Activated CD4-positive, alpha-beta T cell treated with anti-CD3 and anti-CD28 coated beads, Interleukin-2, amount 10 ng/mL, durations not matched to agents 7 days and 5 days (primary cell): Measurements from ENCODE around the gene NTSR2. TPM values are rescaled to one million over a fixed set of nuclear protein-coding genes. Genes with fewer than 3 reads are reported as not detected.

Experiments
- CTCF ChIA-PET: fragments of 350-600 bp; sonication (Branson Sonifier 250); formaldehyde crosslinking; loops from one replicate; lab custom pipeline; 2021; ENCODE audit warnings: antibody characterized with exemption; lab: Charles Lee
- POLR2A ChIA-PET: fragments of 350-600 bp; sonication (Branson Sonifier 250); formaldehyde crosslinking; loops from one replicate; lab custom pipeline; 2021; ENCODE audit warnings: antibody characterized with exemption; lab: Charles Lee
- DNase-seq: peaks from one replicate; pipeline ENCODE4 v3.0.0-alpha.2; 2020
- H3K27ac Mint-ChIP-seq: one replicate; pipeline ENCODE4 v1.8.0; 2021; ENCODE audit warnings: mild to moderate bottlenecking, moderate library complexity, mixed read lengths
- H3K27me3 Mint-ChIP-seq: one replicate; pipeline ENCODE4 v1.8.0; 2021; ENCODE audit warnings: mixed read lengths
- H3K36me3 Mint-ChIP-seq: one replicate; pipeline ENCODE4 v1.8.0; 2021; ENCODE audit warnings: low read depth, mixed read lengths
- H3K4me1 Mint-ChIP-seq: one replicate; pipeline ENCODE4 v1.8.0; 2021; ENCODE audit warnings: mixed read lengths
- H3K4me3 Mint-ChIP-seq: one replicate; pipeline ENCODE4 v1.8.0; 2021; ENCODE audit warnings: mild to moderate bottlenecking, moderate library complexity, mixed read lengths
- H3K9me3 Mint-ChIP-seq: one replicate; pipeline ENCODE4 v1.8.0; 2021; ENCODE audit warnings: mixed read lengths
- total RNA-seq, 2 experiments: library from RNA; stranded (reverse); gene quantifications; one replicate each; pipeline ENCODE4 v1.2.3, GENCODE V29; 2021

Gene NTSR2
- total RNA-seq, 2 experiments from 2014 or later: not detected

GRCh38 chr2:11639503-11639902, 30.5 kb downstream of the NTSR2 start:
- CTCF ChIA-PET: no interaction called here
- H3K4me3 Mint-ChIP-seq: no peak overlapping the region
- H3K9me3 Mint-ChIP-seq: no peaks in the 10 kb centered on the region
- no peak overlapping the region for H3K27ac Mint-ChIP-seq
- DNase-seq: no peak
- H3K4me1 Mint-ChIP-seq: no peaks in the 10 kb centered on the region
- no peaks in the 10 kb centered on the region for H3K27me3 Mint-ChIP-seq
- POLR2A ChIA-PET: no interaction called here
- no peaks in the 10 kb centered on the region for H3K36me3 Mint-ChIP-seq

GRCh38 chr2:11637546-11637945, 32.4 kb downstream of the NTSR2 start:
- Mint-ChIP-seq H3K27ac (no peak overlapping the region), H3K4me3 (no peak overlapping the region), H3K27me3 (no peaks in the 10 kb centered on the region), H3K9me3 (no peaks in the 10 kb centered on the region), H3K36me3 (no peaks in the 10 kb centered on the region), H3K4me1 (no peaks in the 10 kb centered on the region)
- DNase-seq: no peak
- POLR2A ChIA-PET: no interaction called here
- CTCF ChIA-PET: no interaction called here

- Mint-ChIP-seq H3K36me3 (no peaks in the 10 kb centered on the region), H3K4me3 (no peak overlapping the region), H3K27me3 (no peaks in the 10 kb centered on the region), H3K4me1 (no peaks in the 10 kb centered on the region), H3K27ac (no peak overlapping the region), H3K9me3 (no peaks in the 10 kb centered on the region)
- DNase-seq: no peak
- ChIA-PET CTCF (no interaction called here), POLR2A (no interaction called here)
Observed at GRCh38 chr2:11636593-11637295, 33.3 kb downstream of the NTSR2 start.

- H3K4me1 Mint-ChIP-seq: no peaks in the 10 kb centered on the region
- H3K36me3 Mint-ChIP-seq: no peaks in the 10 kb centered on the region
- ChIA-PET CTCF (no interaction called here), POLR2A (no interaction called here)
- no peak for DNase-seq
- no peaks in the 10 kb centered on the region for H3K9me3 Mint-ChIP-seq
- H3K27me3 Mint-ChIP-seq: no peaks in the 10 kb centered on the region
- no peak overlapping the region for H3K27ac Mint-ChIP-seq
- no peak overlapping the region for H3K4me3 Mint-ChIP-seq
Observed at GRCh38 chr2:11635141-11635540, 34.9 kb downstream of the NTSR2 start.

GRCh38 chr2:11634584-11634983, 35.4 kb downstream of the NTSR2 start:
- no peaks in the 10 kb centered on the region for H3K9me3 Mint-ChIP-seq
- no peaks in the 10 kb centered on the region for H3K4me1 Mint-ChIP-seq
- no peaks in the 10 kb centered on the region for H3K27me3 Mint-ChIP-seq
- H3K27ac Mint-ChIP-seq: no peak overlapping the region
- ChIA-PET POLR2A (no interaction called here), CTCF (no interaction called here)
- H3K36me3 Mint-ChIP-seq: no peaks in the 10 kb centered on the region
- DNase-seq: no peak
- no peak overlapping the region for H3K4me3 Mint-ChIP-seq

GRCh38 chr2:11633923-11634478, 36.0 kb downstream of the NTSR2 start:
- Mint-ChIP-seq H3K4me3 (no peak overlapping the region), H3K4me1 (no peaks in the 10 kb centered on the region), H3K9me3 (no peaks in the 10 kb centered on the region), H3K27me3 (no peaks in the 10 kb centered on the region), H3K27ac (no peak overlapping the region), H3K36me3 (no peaks in the 10 kb centered on the region)
- DNase-seq: no peak
- CTCF ChIA-PET: no interaction called here
- POLR2A ChIA-PET: no interaction called here

- Mint-ChIP-seq H3K4me3 (no peak overlapping the region), H3K4me1 (no peaks in the 10 kb centered on the region), H3K36me3 (no peaks in the 10 kb centered on the region), H3K27me3 (no peaks in the 10 kb centered on the region), H3K27ac (no peak overlapping the region), H3K9me3 (no peaks in the 10 kb centered on the region)
- no peak for DNase-seq
- ChIA-PET CTCF (interaction anchor here (1.2 kb wide), 1 partner anchor 799 kb away, joined by 3 read pairs; no protein-coding TSS in a partner anchor), POLR2A (no interaction called here)
Observed at GRCh38 chr2:11631462-11631861, 38.5 kb downstream of the NTSR2 start.

- DNase-seq: no peak
- H3K27me3 Mint-ChIP-seq: no peaks in the 10 kb centered on the region
- H3K36me3 Mint-ChIP-seq: no peaks in the 10 kb centered on the region
- ChIA-PET CTCF (interaction anchor here (1.2 kb wide), 1 partner anchor 798 kb away, joined by 3 read pairs; no protein-coding TSS in a partner anchor), POLR2A (no interaction called here)
- H3K4me1 Mint-ChIP-seq: no peaks in the 10 kb centered on the region
- no peaks in the 10 kb centered on the region for H3K9me3 Mint-ChIP-seq
- H3K27ac Mint-ChIP-seq: no peak overlapping the region
- H3K4me3 Mint-ChIP-seq: no peak overlapping the region
Observed at GRCh38 chr2:11630855-11631254, 39.1 kb downstream of the NTSR2 start.

GRCh38 chr2:11629851-11630250, 40.1 kb downstream of the NTSR2 start:
- Mint-ChIP-seq H3K27ac (no peak overlapping the region), H3K27me3 (no peaks in the 10 kb centered on the region), H3K4me3 (no peak overlapping the region), H3K4me1 (no peaks in the 10 kb centered on the region), H3K9me3 (no peaks in the 10 kb centered on the region), H3K36me3 (no peaks in the 10 kb centered on the region)
- ChIA-PET CTCF (no interaction called here), POLR2A (no interaction called here)
- DNase-seq: no peak

GRCh38 chr2:11629215-11629614, 40.8 kb downstream of the NTSR2 start:
- Mint-ChIP-seq H3K36me3 (no peaks in the 10 kb centered on the region), H3K4me1 (no peaks in the 10 kb centered on the region), H3K9me3 (no peaks in the 10 kb centered on the region), H3K4me3 (no peak overlapping the region), H3K27ac (no peak overlapping the region), H3K27me3 (no peaks in the 10 kb centered on the region)
- ChIA-PET POLR2A (no interaction called here), CTCF (no interaction called here)
- no peak for DNase-seq

- H3K4me1 Mint-ChIP-seq: no peaks in the 10 kb centered on the region
- ChIA-PET POLR2A (no interaction called here), CTCF (no interaction called here)
- H3K4me3 Mint-ChIP-seq: no peak overlapping the region
- H3K9me3 Mint-ChIP-seq: no peaks in the 10 kb centered on the region
- no peaks in the 10 kb centered on the region for H3K27me3 Mint-ChIP-seq
- H3K27ac Mint-ChIP-seq: no peak overlapping the region
- no peak for DNase-seq
- H3K36me3 Mint-ChIP-seq: no peaks in the 10 kb centered on the region
Observed at GRCh38 chr2:11628675-11629074, 41.3 kb downstream of the NTSR2 start.

GRCh38 chr2:11625671-11626070, 44.3 kb downstream of the NTSR2 start:
- Mint-ChIP-seq H3K9me3 (no peaks in the 10 kb centered on the region), H3K27me3 (no peaks in the 10 kb centered on the region), H3K27ac (no peak overlapping the region), H3K4me3 (no peak overlapping the region), H3K4me1 (no peaks in the 10 kb centered on the region), H3K36me3 (no peaks in the 10 kb centered on the region)
- ChIA-PET POLR2A (no interaction called here), CTCF (no interaction called here)
- no peak for DNase-seq

- H3K27ac Mint-ChIP-seq: no peak overlapping the region
- no peak overlapping the region for H3K4me3 Mint-ChIP-seq
- no peak for DNase-seq
- no peaks in the 10 kb centered on the region for H3K9me3 Mint-ChIP-seq
- no peaks in the 10 kb centered on the region for H3K27me3 Mint-ChIP-seq
- POLR2A ChIA-PET: no interaction called here
- CTCF ChIA-PET: interaction anchor here (0.6 kb wide), 1 partner anchor 58 kb away, joined by 3 read pairs; no protein-coding TSS in a partner anchor
- H3K4me1 Mint-ChIP-seq: no peaks in the 10 kb centered on the region
- H3K36me3 Mint-ChIP-seq: no peaks in the 10 kb centered on the region
Observed at GRCh38 chr2:11624893-11625292, 45.1 kb downstream of the NTSR2 start.

GRCh38 chr2:11622611-11623010, 47.4 kb downstream of the NTSR2 start:
- no peaks in the 10 kb centered on the region for H3K9me3 Mint-ChIP-seq
- POLR2A ChIA-PET: no interaction called here
- no peaks in the 10 kb centered on the region for H3K36me3 Mint-ChIP-seq

More at GRCh38 chr2:11622611-11623010, 47.4 kb downstream of the NTSR2 start:
- H3K27ac Mint-ChIP-seq: no peak overlapping the region
- CTCF ChIA-PET: no interaction called here
- no peaks in the 10 kb centered on the region for H3K4me1 Mint-ChIP-seq
- no peak for DNase-seq
- no peaks in the 10 kb centered on the region for H3K27me3 Mint-ChIP-seq
- no peak overlapping the region for H3K4me3 Mint-ChIP-seq
